Fibroblast of lung (primary cell): ENCODE data around the gene ASB11.

ENCODE experiments used
- CTCF ChIP-seq, 2 donors: IDR thresholded peaks in 1 of 2; conservative IDR thresholded peaks in 1 of 2; 1 replicate in 1 of 2; 2 replicates in 1 of 2; pipeline ENCODE4 v1.5.1; 2011 to 2012; ENCODE audit warnings: low read length in 2 of 2, control low read depth in 1 of 2, inconsistent platforms in 1 of 2, low read depth in 1 of 2, mild to moderate bottlenecking in 1 of 2
- EZH2 ChIP-seq: IDR thresholded peaks from 2 replicates; pipeline ENCODE4 v1.5.1; 2012; ENCODE audit warnings: low read length, control low read depth, mild to moderate bottlenecking; ENCODE audit errors: missing control alignments

- no peak for TF ChIP-seq CTCF (conservative IDR thresholded peaks at IDR 0.05 in 1 of 2, IDR thresholded peaks at IDR 0.05 in 1 of 2; ENCODE audit: low read depth in 1 of 2, low read length in 2 of 2)
- TF ChIP-seq EZH2 = no peak
Observed at GRCh38 chrX:15236146-15236545, 79.3 kb downstream of the ASB11 start.
